Epithelial cell of esophagus (primary cell): Measurements from ENCODE around the gene ARHGAP9.

Experiments
- DNase-seq: peaks from one replicate; pipeline ENCODE4 v3.0.0; 2010; ENCODE audit warnings: low read depth
- H3K4me3 ChIP-seq: 2 replicates; pipeline ENCODE4 v1.5.1; 2011; ENCODE audit warnings: mild to moderate bottlenecking, low read length, control low read depth
- CTCF ChIP-seq: IDR thresholded peaks from 2 replicates; pipeline ENCODE4 v1.5.1; 2011; ENCODE audit warnings: low read depth, mild to moderate bottlenecking, low read length, control low read depth, inconsistent platforms; ENCODE audit not compliant: insufficient read depth; ENCODE audit errors: missing control alignments

The ARHGAP9 gene

DNA sequence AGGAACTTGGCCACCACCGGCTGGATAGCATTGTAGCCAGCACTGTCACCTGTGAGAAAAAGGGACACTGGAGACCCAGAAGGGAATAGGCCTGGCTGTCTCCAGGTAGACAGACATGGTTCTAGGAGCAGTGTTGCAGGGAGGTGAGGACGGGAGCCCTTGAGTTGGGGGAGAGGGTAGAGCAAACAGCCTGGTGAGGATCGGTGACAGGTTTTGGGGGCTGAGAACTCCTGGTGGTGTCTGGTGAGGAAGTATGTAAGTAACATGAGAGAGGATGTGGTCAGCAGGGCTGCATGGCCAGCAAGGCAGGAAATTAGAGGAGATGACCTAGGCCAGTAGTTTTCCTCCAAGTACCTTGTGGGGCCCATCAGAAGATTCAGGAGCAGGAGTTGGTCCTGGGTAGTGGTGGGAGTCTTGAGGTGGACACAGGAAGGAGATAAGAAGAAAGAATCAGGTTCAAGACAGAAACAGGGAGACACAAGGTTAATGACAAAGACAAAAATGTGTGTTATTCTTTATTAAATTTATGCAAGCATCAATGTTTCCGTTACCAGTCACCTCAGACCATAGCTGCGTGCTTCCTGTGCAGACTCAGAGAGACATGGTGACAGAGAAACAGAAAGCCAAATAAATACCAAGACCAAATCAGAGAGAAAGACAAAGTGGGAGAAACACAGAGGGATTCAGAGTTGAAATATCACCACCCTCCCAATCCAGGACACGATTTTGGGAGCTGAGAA is at the start of gene ARHGAP9:
TSS of gene ARHGAP9 (minus strand) at position 491 of the 740 bp plus-strand sequence. CDS start at position 31, 460 bp downstream.
- no peak within 1 kb of the TSS for H3K4me3 ChIP-seq
- TF ChIP-seq CTCF: no peak
- no peak for DNase-seq

DNA sequence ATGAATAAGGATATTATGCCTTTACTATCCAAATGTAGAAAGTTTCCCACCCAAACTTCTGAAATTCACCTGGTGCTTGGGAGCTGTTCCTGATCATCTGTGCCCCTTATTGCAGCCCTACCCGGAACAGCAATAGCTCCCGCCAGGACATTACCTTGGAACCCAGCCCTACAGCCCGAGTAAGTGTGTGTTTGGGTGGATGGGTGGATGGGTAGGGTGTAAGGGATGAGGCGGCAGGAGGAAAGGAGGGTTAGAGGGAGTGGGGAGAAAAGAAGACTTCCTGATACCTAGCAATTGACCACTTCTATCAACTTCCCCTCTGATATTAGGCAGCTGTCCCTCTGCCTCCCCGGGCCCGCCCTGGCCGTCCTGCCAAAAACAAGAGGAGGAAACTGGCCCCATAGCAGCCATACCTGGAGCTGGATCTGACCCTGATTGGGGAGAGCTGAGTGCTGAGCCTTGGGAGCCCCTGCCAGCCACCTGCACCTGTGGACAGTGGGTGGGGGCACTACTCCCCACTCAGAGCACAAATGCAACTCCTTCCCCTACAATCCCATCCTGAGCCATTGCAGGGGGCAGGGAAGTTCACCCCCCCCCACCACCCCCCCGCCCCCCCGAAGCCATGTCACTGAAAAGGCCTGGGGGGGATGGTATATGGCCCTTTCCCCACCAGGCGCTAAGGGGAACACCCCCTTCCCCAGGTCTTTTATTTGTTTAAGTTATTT is 49.3 kb upstream of the ARHGAP9 start:
- no peak for TF ChIP-seq CTCF

DNA sequence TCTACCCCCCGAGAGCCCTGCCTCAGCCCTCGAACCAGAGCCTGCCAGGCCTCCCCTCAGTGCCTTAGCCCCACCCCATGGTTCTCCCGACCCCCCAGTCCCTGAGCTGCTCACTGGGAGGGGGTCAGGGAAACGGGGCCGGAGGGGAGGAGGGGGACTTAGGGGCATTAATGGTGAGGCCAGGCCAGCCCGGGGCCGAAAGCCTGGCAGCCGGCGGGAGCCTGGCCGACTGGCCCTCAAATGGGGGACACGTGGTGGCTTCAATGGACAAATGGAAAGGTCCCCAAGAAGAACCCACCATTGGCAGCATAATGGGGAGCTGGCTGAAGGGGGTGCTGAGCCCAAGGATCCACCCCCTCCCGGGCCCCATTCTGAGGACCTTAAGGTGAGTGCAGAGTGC is 48.5 kb upstream of the ARHGAP9 start:
- TF ChIP-seq CTCF: no peak
- H3K4me3 ChIP-seq: no peak overlapping the region
- no peak for DNase-seq

More for the DNA sequence above, 49.3 kb upstream of the ARHGAP9 start:
- DNase-seq: no peak
- no peak overlapping the region for H3K4me3 ChIP-seq

- no peak for TF ChIP-seq CTCF
- DNase-seq: no peak
- no peak overlapping the region for H3K4me3 ChIP-seq
Measured at GRCh38 chr12:57527184-57527583, 47.5 kb upstream of the ARHGAP9 start.

DNA sequence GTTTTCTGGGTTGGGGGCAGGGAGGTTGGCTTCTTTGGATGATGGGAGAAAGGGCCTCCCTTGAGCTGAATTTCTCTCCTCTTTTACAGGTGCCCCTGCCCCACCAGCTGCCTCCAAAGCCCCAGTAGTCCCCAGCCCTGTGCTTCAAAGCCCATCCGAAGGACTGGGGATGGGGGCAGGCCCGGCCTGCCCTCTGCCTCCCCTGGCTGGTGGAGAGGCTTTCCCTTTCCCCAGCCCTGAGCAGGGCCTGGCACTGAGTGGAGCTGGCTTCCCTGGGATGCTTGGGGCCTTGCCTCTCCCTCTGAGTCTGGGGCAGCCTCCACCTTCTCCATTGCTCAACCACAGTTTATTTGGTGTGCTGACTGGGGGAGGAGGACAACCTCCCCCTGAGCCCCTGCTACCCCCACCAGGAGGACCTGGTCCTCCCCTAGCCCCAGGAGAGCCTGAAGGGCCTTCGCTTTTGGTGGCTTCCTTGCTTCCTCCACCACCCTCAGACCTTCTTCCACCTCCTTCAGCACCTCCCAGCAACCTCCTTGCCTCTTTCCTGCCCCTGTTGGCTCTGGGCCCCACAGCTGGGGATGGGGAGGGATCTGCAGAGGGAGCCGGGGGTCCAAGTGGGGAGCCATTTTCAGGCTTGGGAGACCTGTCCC is 46.9 kb upstream of the ARHGAP9 start:
- no peak for DNase-seq
- H3K4me3 ChIP-seq: no peak overlapping the region
- no peak for TF ChIP-seq CTCF

GRCh38 chr12:57525615-57526383 is 46.1 kb upstream of the ARHGAP9 start:
- TF ChIP-seq CTCF: no peak
- no peak for DNase-seq
- H3K4me3 ChIP-seq: no peak overlapping the region
